B cell (primary cell): ENCODE measurements around the gene SDK2. TPM values are rescaled to one million over a fixed set of nuclear protein-coding genes. Genes with fewer than 3 reads are reported as not detected.

Experiments
- ATAC-seq: fragments of 200-7000 bp; cut with Tn5 transposase; one replicate; pipeline ENCODE4 v1.10.0; 2021; ENCODE audit warnings: low read depth, mild to moderate bottlenecking, moderate number of reproducible peaks, moderate library complexity
- CTCF ChIA-PET: fragments of 350-600 bp; sonication (Branson Sonifier 250); formaldehyde crosslinking; loops from one replicate; lab custom pipeline; 2021; ENCODE audit warnings: antibody characterized with exemption, inconsistent platforms; lab: Charles Lee
- POLR2A ChIA-PET: fragments of 350-600 bp; sonication (Branson Sonifier 250); formaldehyde crosslinking; loops from one replicate; lab custom pipeline; 2021; ENCODE audit warnings: antibody characterized with exemption; lab: Charles Lee
- DNase-seq: peaks from one replicate; pipeline ENCODE4 v3.0.0; 2013
- H2AFZ ChIP-seq: 2 replicates; pipeline ENCODE4 v1.6.1; 2012; ENCODE audit warnings: mild to moderate bottlenecking, low read depth, low read length; ENCODE audit not compliant: insufficient read depth, poor library complexity, severe bottlenecking
- H3K27ac ChIP-seq, 2 donors: 1 replicate in 1 of 2; 2 replicates in 1 of 2; pipeline ENCODE4 v1.5.1; 2012 to 2013; ENCODE audit warnings: low read length in 2 of 2, mild to moderate bottlenecking in 2 of 2, moderate library complexity in 1 of 2
- H3K27me3 ChIP-seq, 4 experiments: fragments of 200-600 bp in 1 of 4; sonication (generic) in 1 of 4; replicated peaks in 1 of 4; 1 replicate in 2 of 4; 2 replicates in 2 of 4; pipeline versions ENCODE4 v1.6.1 to v1.7.0; 2013 to 2016; ENCODE audit warnings: low read length in 3 of 4, mild to moderate bottlenecking in 2 of 4, mixed read lengths in 1 of 4, moderate library complexity in 1 of 4; ENCODE audit not compliant: insufficient read depth in 4 of 4, control insufficient read depth in 3 of 4; ENCODE audit errors: control extremely low read depth in 1 of 4
- H3K36me3 ChIP-seq, 2 experiments: replicated peaks in 1 of 2; 1 replicate in 1 of 2; 2 replicates in 1 of 2; pipeline versions ENCODE4 v1.6.1 to v1.7.1; 2013; ENCODE audit warnings: low read length in 1 of 2; ENCODE audit not compliant: insufficient read depth in 2 of 2, control insufficient read depth in 1 of 2; ENCODE audit errors: control extremely low read depth in 1 of 2, extremely low read depth in 1 of 2
- H3K4me1 ChIP-seq, 2 donors: fragments of 200-600 bp in 1 of 2; sonication (generic) in 1 of 2; 1 replicate in 1 of 2; 2 replicates in 1 of 2; pipeline versions ENCODE4 v1.5.1 to v1.6.1; 2013 to 2017; ENCODE audit warnings: low read length in 2 of 2; ENCODE audit not compliant: control insufficient read depth in 2 of 2, insufficient read depth in 2 of 2
- H3K4me2 ChIP-seq: replicated peaks from 2 replicates; pipeline ENCODE3; 2012; ENCODE audit warnings: mild to moderate bottlenecking, low read depth, low read length; ENCODE audit not compliant: poor library complexity, severe bottlenecking
- H3K4me3 ChIP-seq, 5 experiments: fragments of 200-600 bp in 1 of 5; sonication (generic) in 1 of 5; 1 replicate in 3 of 5; 2 replicates in 2 of 5; pipeline versions ENCODE4 v1.5.1 to v1.7.0; 2011 to 2016; ENCODE audit warnings: low read length in 4 of 5, mild to moderate bottlenecking in 4 of 5, low read depth in 2 of 5, control low read depth in 1 of 5, moderate library complexity in 1 of 5; ENCODE audit not compliant: insufficient read depth in 1 of 5; ENCODE audit errors: control extremely low read depth in 1 of 5, extremely low read depth in 1 of 5
- H3K79me2 ChIP-seq: fragments of 200-600 bp; sonication (generic); one replicate; pipeline ENCODE4 v1.6.0; 2016; ENCODE audit warnings: low read length; ENCODE audit not compliant: control insufficient read depth, insufficient read depth
- H3K9ac ChIP-seq: fragments of 200-600 bp; sonication (generic); 2 replicates; pipeline ENCODE4 v1.6.1; 2017; ENCODE audit warnings: mild to moderate bottlenecking, low read length, moderate library complexity
- H3K9me3 ChIP-seq, 3 donors: one replicate each; pipeline versions ENCODE4 v1.6.1 to v1.7.1; 2013; ENCODE audit warnings: low read length in 2 of 3; ENCODE audit not compliant: control insufficient read depth in 2 of 3, insufficient read depth in 1 of 3; ENCODE audit errors: control extremely low read depth in 1 of 3
- H4K20me1 ChIP-seq: 2 replicates; pipeline ENCODE4 v1.6.0; 2012; ENCODE audit warnings: mild to moderate bottlenecking, low read length; ENCODE audit not compliant: insufficient read depth, control insufficient read depth, poor library complexity, severe bottlenecking
- H3K27ac Mint-ChIP-seq: one replicate; pipeline ENCODE4 v1.8.0; 2021; ENCODE audit warnings: mixed read lengths
- H3K27me3 Mint-ChIP-seq: one replicate; pipeline ENCODE4 v1.8.0; 2021; ENCODE audit warnings: mixed read lengths
- H3K4me1 Mint-ChIP-seq: one replicate; pipeline ENCODE4 v1.8.0; 2021; ENCODE audit warnings: mixed read lengths
- H3K4me3 Mint-ChIP-seq: one replicate; pipeline ENCODE4 v1.8.0; 2021; ENCODE audit warnings: mixed read lengths
- H3K9me3 Mint-ChIP-seq: one replicate; pipeline ENCODE4 v1.8.0; 2022; ENCODE audit warnings: mixed read lengths; ENCODE audit not compliant: insufficient read depth
- CTCF ChIP-seq: fragments of 200-600 bp; IDR thresholded peaks from one replicate; pipeline ENCODE4 v1.8.0; 2022; ENCODE audit warnings: antibody characterized with exemption, mild to moderate bottlenecking
- EZH2 ChIP-seq: IDR thresholded peaks from 2 replicates; pipeline ENCODE4 v1.6.1; 2012; ENCODE audit warnings: borderline replicate concordance, low read depth, mild to moderate bottlenecking, moderate library complexity, low read length; ENCODE audit not compliant: insufficient read depth, poor library complexity, severe bottlenecking
- WGBS: methylation state at CpG from one replicate; pipeline ENCODE4 v1.1.5; 2013; ENCODE audit warnings: missing lambda C conversion rate; ENCODE audit not compliant: insufficient coverage; 5-methylcytosine and 5-hydroxymethylcytosine counted together
- intact Hi-C: fragments of 100-400 bp; cut with micrococcal nuclease; formaldehyde crosslinking; loops from one replicate; pipeline ENCODE4 v1.10.0; 2022
- polyA plus RNA-seq: library from polyadenylated mRNA; depleted of rRNA; stranded (reverse); fragments of >200 nt; gene quantifications from 2 replicates; pipeline ENCODE4 v1.2.3, GENCODE V29; 2012
- total RNA-seq, 2 donors: library from RNA; stranded (reverse); fragments of 120-200 nt in 1 of 2; gene quantifications; 1 replicate in 1 of 2; 2 replicates in 1 of 2; pipeline versions ENCODE4 v1.2.3 to v1.2.4, GENCODE V29; 2013 to 2022

Gene SDK2
- total and polyA plus RNA-seq, 2 donors (not counting 1 experiment from before 2014, with no cell fraction given): 3.2 to 13.0 TPM

GRCh38 chr17:73320601-73321264, 323.5 kb downstream of the SDK2 start:
- H3K36me3 ChIP-seq: no peaks in the 10 kb centered on the region
- H3K27me3 Mint-ChIP-seq: peaks cover 12% of the 10 kb centered on the region
- H3K27ac Mint-ChIP-seq: no peak overlapping the region

More at GRCh38 chr17:73320601-73321264, 323.5 kb downstream of the SDK2 start:
- DNase-seq: no peak
- Histone ChIP-seq H3K4me1 (peaks cover 13 to 19% of the 10 kb centered on the region in 2 donors), H3K27me3 (no peaks in the 10 kb centered on the region), H4K20me1 (no peaks in the 10 kb centered on the region), H3K4me3 (no peak overlapping the region), H3K9me3 (peaks cover 0 to 6% (median 2%) of the 10 kb centered on the region in 3 donors), H3K9ac (no peak overlapping the region), H3K4me2 (no peak overlapping the region), H3K79me2 (no peaks in the 10 kb centered on the region), H2AFZ (no peak overlapping the region), H3K27ac (no peak overlapping the region)
- Mint-ChIP-seq H3K9me3 (no peaks in the 10 kb centered on the region), H3K4me3 (no peak overlapping the region), H3K4me1 (peaks cover 16% of the 10 kb centered on the region)
- intact Hi-C loops: no loop called here
- no peak for ATAC-seq
- WGBS: 100% methylated on average over 1 of the region's 6 CpGs
- TF ChIP-seq CTCF (no peak), EZH2 (no peak)
- CTCF ChIA-PET: interaction anchor here (1.5 kb wide), 1 partner anchor 49 kb away, joined by 4 read pairs; no protein-coding TSS in a partner anchor
- POLR2A ChIA-PET: no interaction called here
